ENCODE data around the gene KLHDC4. TPM values are rescaled to one million over a fixed set of nuclear protein-coding genes. Genes with fewer than 3 reads are reported as not detected.

The KLHDC4 gene
- total and polyA plus RNA-seq, 2 experiments from 2014 or later, result 23.0 to 41.1 TPM

DNA sequence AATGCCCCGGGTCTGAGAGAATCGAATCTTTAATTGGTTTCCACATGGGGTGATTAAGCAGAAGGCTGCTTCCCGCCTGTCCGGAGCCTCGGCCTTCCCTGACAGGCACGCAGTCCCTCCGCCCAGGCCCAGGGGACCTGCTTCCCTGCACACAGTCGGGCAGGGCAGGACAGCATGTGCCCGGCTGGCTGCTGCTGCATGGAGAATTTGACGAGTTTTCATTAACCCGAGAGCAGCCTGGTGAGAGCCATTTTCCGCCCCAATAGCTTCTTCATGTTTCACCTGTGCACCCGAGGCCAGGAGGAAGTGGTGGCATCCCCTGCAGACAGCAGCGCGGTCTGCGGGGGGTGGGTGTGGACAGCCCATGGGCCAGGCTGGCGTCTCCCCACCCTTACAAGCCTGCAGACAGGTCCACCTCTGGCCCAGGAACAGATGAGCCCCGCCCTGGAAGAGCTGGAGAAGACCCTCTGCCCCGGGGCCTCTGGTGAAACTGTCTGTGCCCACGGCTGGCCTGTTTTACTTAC is 67.0 kb downstream of the KLHDC4 start (continued):
- TF ChIP-seq CTCF (conservative IDR thresholded peaks at IDR 0.05; ENCODE audit: low read depth in 2 of 2) (no peak), CREB1 (CRISPR knock-in tag; IDR thresholded peaks at IDR 0.05; ENCODE audit: low read depth) (no peak), ZNF462 (CRISPR knock-in tag; IDR thresholded peaks at IDR 0.05) (no peak), ZNF331 (CRISPR knock-in tag; IDR thresholded peaks at IDR 0.05; ENCODE audit: low read depth) (no peak)

- ATAC-seq, result no peak
- H2AFZ ChIP-seq, result no peak overlapping the region
- TF ChIP-seq STAT1 (IDR thresholded peaks at IDR 0.05; ENCODE audit: unreplicated experiment), result no peak
- TF ChIP-seq CREB1 (CRISPR knock-in tag; IDR thresholded peaks at IDR 0.05; ENCODE audit: low read depth), result no peak
- TF ChIP-seq EZH2phosphoT487 (IDR thresholded peaks at IDR 0.05; ENCODE audit: unreplicated experiment), result no peak
- TF ChIP-seq ZNF114 (CRISPR knock-in tag; IDR thresholded peaks at IDR 0.05), result no peak
- TF ChIP-seq, protein P1, sequence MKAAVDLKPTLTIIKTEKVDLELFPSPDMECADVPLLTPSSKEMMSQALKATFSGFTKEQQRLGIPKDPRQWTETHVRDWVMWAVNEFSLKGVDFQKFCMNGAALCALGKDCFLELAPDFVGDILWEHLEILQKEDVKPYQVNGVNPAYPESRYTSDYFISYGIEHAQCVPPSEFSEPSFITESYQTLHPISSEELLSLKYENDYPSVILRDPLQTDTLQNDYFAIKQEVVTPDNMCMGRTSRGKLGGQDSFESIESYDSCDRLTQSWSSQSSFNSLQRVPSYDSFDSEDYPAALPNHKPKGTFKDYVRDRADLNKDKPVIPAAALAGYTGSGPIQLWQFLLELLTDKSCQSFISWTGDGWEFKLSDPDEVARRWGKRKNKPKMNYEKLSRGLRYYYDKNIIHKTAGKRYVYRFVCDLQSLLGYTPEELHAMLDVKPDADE (IDR thresholded peaks at IDR 0.05), result no peak
- no peak for TF ChIP-seq REST (IDR thresholded peaks at IDR 0.05; ENCODE audit: unreplicated experiment)
- TF ChIP-seq NANOG (IDR thresholded peaks at IDR 0.05; ENCODE audit: borderline replicate concordance), result no peak
Measured at GRCh38 chr16:87698241-87698640, 67.5 kb downstream of the KLHDC4 start.

More at GRCh38 chr16:87698241-87698640, 67.5 kb downstream of the KLHDC4 start:
- no peak overlapping the region for H3K27ac ChIP-seq (ENCODE audit: low read depth)
- Mint-ChIP-seq H3K9me3 (no peaks in the 10 kb centered on the region; the same call in 2 of the 3 replicates), H3K36me3 (ENCODE audit: low read depth) (peaks cover 49% of the 10 kb centered on the region), H3K4me3 (no peak overlapping the region), H3K4me1 (no peaks in the 10 kb centered on the region), H3K27me3 (ENCODE audit: insufficient read depth, low read depth, poor library complexity) (peaks cover 21% of the 10 kb centered on the region), H3K27ac (no peak overlapping the region)
- H3K4me1 ChIP-seq (ENCODE audit: insufficient read depth), result no peaks in the 10 kb centered on the region
- H3K9me2 ChIP-seq (ENCODE audit: insufficient read depth), result no peaks in the 10 kb centered on the region
- no peaks in the 10 kb centered on the region for H3K27me3 ChIP-seq (ENCODE audit: insufficient read depth)
- H3K4me2 ChIP-seq, result no peak overlapping the region
- no peak for DNase-seq (ENCODE audit: low spot score)
- no peaks in the 10 kb centered on the region; the same call in 1 of the 2 replicates for H4K20me1 ChIP-seq (replicated peaks; ENCODE audit: insufficient read depth)
- no peaks in the 10 kb centered on the region; the same call in 1 of the 2 replicates for H3K36me3 ChIP-seq (ENCODE audit: insufficient read depth)
- H3K79me2 ChIP-seq (replicated peaks; ENCODE audit: insufficient read depth), result no peaks in the 10 kb centered on the region
- no peak overlapping the region for H3K4me3 ChIP-seq
- H3F3A ChIP-seq (replicated peaks; ENCODE audit: low read depth), result peaks cover 7% of the 10 kb centered on the region; the same call in 1 of the 2 replicates

Data from GM23338 (cell line).